HepG2 (cell line): Measurements from ENCODE around the gene TDRD10. TPM values are rescaled to one million over a fixed set of nuclear protein-coding genes. Genes with fewer than 3 reads are reported as not detected.

Source experiments
- ARID5B ChIP-seq: IDR thresholded peaks from 2 replicates; pipeline ENCODE4 v1.4.0; 2020; ENCODE audit warnings: mild to moderate bottlenecking, missing genetic modification reagents
- NONO ChIP-seq, 2 experiments: fragments of 450-650 bp in 1 of 2; sonication (generic) in 1 of 2; formaldehyde crosslinking in 1 of 2; IDR thresholded peaks in 1 of 2; conservative IDR thresholded peaks in 1 of 2; 2 replicates each; pipeline versions ENCODE4 v1.6.1 to v1.8.0; 2017 to 2022; ENCODE audit warnings: mild to moderate bottlenecking in 1 of 2, missing genetic modification reagents in 1 of 2, moderate library complexity in 1 of 2
- RBAK ChIP-seq: sonication (generic); formaldehyde crosslinking; IDR thresholded peaks from 2 replicates; pipeline ENCODE4 v1.5.1; 2020; ENCODE audit warnings: mild to moderate bottlenecking, missing genetic modification reagents
- SIN3A ChIP-seq: IDR thresholded peaks from 2 replicates; pipeline ENCODE4 v1.6.1; 2011; ENCODE audit warnings: low read depth, mild to moderate bottlenecking, control low read depth, low read length, borderline replicate concordance
- YEATS2 ChIP-seq: sonication (generic); formaldehyde crosslinking; IDR thresholded peaks from 2 replicates; pipeline ENCODE4 v1.4.0; 2020; ENCODE audit warnings: missing genetic modification reagents, borderline replicate concordance
- ZNF609 ChIP-seq: sonication (generic); formaldehyde crosslinking; IDR thresholded peaks from 2 replicates; pipeline ENCODE4 v1.4.0; 2020; ENCODE audit warnings: mild to moderate bottlenecking, missing genetic modification reagents, borderline replicate concordance
- ZNF672 ChIP-seq: sonication (generic); formaldehyde crosslinking; IDR thresholded peaks from 2 replicates; pipeline ENCODE4 v1.8.1; 2022; ENCODE audit warnings: missing genetic modification reagents
- polyA plus RNA-seq, 8 experiments: library from polyadenylated mRNA; depleted of rRNA in 3 of 8; stranded (reverse) in 7 of 8; unstranded in 1 of 8; fragments of >200 nt; fragmentation: Illumina TruSeq in 4 of 8; extraction: Trizol in 4 of 8; gene quantifications; 2 replicates each; pipeline versions ENCODE4 v1.2.1 to v1.2.3, GENCODE V29; 2011 to 2016; ENCODE audit warnings: low read depth in 4 of 8, missing spikeins in 1 of 8, mixed read lengths in 1 of 8; ENCODE audit not compliant: insufficient read depth in 1 of 8
- total RNA-seq, 5 experiments: library from RNA; depleted of rRNA; stranded (reverse); fragments of >200 nt; fragmentation: Illumina TruSeq; extraction: Trizol; gene quantifications; 2 replicates each; pipeline ENCODE4 v1.2.3, GENCODE V29; 2016; ENCODE audit warnings: low read depth in 1 of 5
- TF ChIP-seq, protein P1 (sequence below): sonication (generic); formaldehyde crosslinking; IDR thresholded peaks from 2 replicates; pipeline ENCODE4 v1.8.0; 2022; ENCODE audit warnings: mild to moderate bottlenecking, missing genetic modification reagents
- TF ChIP-seq, protein P2 (sequence below): sonication (generic); formaldehyde crosslinking; IDR thresholded peaks from 2 replicates; pipeline ENCODE4 v1.5.0; 2020; ENCODE audit warnings: mild to moderate bottlenecking, missing genetic modification reagents, borderline replicate concordance
- TF ChIP-seq, protein P3 (sequence below): sonication (generic); formaldehyde crosslinking; IDR thresholded peaks from 2 replicates; pipeline ENCODE4 v1.4.0; 2020; ENCODE audit warnings: mild to moderate bottlenecking, missing genetic modification reagents
- TF ChIP-seq, protein P4 (sequence below): sonication (generic); formaldehyde crosslinking; IDR thresholded peaks from 2 replicates; pipeline ENCODE4 v1.4.0; 2020; ENCODE audit warnings: mild to moderate bottlenecking, missing genetic modification reagents

TDRD10 gene
- total and polyA plus RNA-seq, 2 of the 13 experiments (the other 11 are each of a cell fraction or from before 2014, with no cell fraction given), result not detected

- TF ChIP-seq ZNF609 (0 out of 2 replicates have a peak, but pooled peaks have one; percentile 18), ZNF672 (CRISPR knock-in tag) (no peak), YEATS2 (CRISPR knock-in tag) (peak; percentile 33; the same call in 1 of the 2 replicates), ARID5B (CRISPR knock-in tag) (peak; percentile 71), RBAK (CRISPR knock-in tag) (no peak), NONO (IDR thresholded peaks at IDR 0.05) (no peak), NONO (CRISPR knock-in tag; conservative IDR thresholded peaks at IDR 0.05) (no peak), SIN3A (no peak)
- TF ChIP-seq, protein P1, sequence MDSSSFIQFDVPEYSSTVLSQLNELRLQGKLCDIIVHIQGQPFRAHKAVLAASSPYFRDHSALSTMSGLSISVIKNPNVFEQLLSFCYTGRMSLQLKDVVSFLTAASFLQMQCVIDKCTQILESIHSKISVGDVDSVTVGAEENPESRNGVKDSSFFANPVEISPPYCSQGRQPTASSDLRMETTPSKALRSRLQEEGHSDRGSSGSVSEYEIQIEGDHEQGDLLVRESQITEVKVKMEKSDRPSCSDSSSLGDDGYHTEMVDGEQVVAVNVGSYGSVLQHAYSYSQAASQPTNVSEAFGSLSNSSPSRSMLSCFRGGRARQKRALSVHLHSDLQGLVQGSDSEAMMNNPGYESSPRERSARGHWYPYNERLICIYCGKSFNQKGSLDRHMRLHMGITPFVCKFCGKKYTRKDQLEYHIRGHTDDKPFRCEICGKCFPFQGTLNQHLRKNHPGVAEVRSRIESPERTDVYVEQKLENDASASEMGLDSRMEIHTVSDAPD, result no peak
- TF ChIP-seq, protein P2, sequence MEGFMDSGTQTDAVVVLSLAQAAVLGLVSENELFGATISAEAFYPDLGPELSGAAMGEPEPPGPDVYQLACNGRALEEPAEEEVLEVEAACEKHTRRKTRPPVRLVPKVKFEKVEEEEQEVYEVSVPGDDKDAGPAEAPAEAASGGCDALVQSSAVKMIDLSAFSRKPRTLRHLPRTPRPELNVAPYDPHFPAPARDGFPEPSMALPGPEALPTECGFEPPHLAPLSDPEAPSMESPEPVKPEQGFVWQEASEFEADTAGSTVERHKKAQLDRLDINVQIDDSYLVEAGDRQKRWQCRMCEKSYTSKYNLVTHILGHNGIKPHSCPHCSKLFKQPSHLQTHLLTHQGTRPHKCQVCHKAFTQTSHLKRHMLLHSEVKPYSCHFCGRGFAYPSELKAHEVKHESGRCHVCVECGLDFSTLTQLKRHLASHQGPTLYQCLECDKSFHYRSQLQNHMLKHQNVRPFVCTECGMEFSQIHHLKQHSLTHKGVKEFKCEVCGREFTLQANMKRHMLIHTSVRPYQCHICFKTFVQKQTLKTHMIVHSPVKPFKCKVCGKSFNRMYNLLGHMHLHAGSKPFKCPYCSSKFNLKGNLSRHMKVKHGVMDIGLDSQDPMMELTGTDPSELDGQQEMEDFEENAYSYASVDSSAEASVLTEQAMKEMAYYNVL (CRISPR knock-in tag), result no peak
- TF ChIP-seq, protein P3, sequence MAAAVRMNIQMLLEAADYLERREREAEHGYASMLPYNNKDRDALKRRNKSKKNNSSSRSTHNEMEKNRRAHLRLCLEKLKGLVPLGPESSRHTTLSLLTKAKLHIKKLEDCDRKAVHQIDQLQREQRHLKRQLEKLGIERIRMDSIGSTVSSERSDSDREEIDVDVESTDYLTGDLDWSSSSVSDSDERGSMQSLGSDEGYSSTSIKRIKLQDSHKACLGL (CRISPR knock-in tag), result no peak
- TF ChIP-seq, protein P4, sequence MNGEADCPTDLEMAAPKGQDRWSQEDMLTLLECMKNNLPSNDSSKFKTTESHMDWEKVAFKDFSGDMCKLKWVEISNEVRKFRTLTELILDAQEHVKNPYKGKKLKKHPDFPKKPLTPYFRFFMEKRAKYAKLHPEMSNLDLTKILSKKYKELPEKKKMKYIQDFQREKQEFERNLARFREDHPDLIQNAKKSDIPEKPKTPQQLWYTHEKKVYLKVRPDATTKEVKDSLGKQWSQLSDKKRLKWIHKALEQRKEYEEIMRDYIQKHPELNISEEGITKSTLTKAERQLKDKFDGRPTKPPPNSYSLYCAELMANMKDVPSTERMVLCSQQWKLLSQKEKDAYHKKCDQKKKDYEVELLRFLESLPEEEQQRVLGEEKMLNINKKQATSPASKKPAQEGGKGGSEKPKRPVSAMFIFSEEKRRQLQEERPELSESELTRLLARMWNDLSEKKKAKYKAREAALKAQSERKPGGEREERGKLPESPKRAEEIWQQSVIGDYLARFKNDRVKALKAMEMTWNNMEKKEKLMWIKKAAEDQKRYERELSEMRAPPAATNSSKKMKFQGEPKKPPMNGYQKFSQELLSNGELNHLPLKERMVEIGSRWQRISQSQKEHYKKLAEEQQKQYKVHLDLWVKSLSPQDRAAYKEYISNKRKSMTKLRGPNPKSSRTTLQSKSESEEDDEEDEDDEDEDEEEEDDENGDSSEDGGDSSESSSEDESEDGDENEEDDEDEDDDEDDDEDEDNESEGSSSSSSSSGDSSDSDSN, result no peak
Observed at GRCh38 chr1:154469844-154470560, 32.0 kb upstream of the TDRD10 start (continued).
